Panc1 (cell line): ENCODE data around the gene CHTF18. TPM values are rescaled to one million over a fixed set of nuclear protein-coding genes. Genes with fewer than 3 reads are reported as not detected.
"Not testable (repeated sequence)": the region's sequence is repeated elsewhere in the genome, so short reads cannot be mapped to it uniquely, and the experiment has no call there.

Experiments used
- ATAC-seq: fragments of 200-7000 bp; cut with Tn5 transposase; 2 replicates; pipeline ENCODE4 v1.9.1; 2020; ENCODE audit warnings: mild to moderate bottlenecking, moderate library complexity
- BruUV-seq: library from RNA; stranded (reverse); fragments of 400-500 nt; replicated peaks from 2 replicates; lab custom pipeline; 2021; lab: Mats Ljungman, UMichigan
- CTCF ChIA-PET: fragments of 300-600 bp; sonication (Branson Sonifier 250); formaldehyde crosslinking; loops from one replicate; lab custom pipeline; 2022; ENCODE audit warnings: antibody characterized with exemption; lab: Charles Lee
- POLR2A ChIA-PET: fragments of 300-600 bp; sonication (Branson Sonifier 250); formaldehyde crosslinking; loops from one replicate; lab custom pipeline; 2022; ENCODE audit warnings: antibody characterized with exemption; lab: Charles Lee
- DNase-seq: peaks from one replicate; pipeline ENCODE4 v3.0.0-alpha.2; 2010; ENCODE audit warnings: low read depth, low spot score
- H3K27ac ChIP-seq: 2 replicates; pipeline ENCODE4 v1.5.1; 2011; ENCODE audit warnings: mild to moderate bottlenecking, low read length, inconsistent platforms
- H3K27me3 ChIP-seq: fragments of 200-500 bp; sonication (Bioruptor generic); 2 replicates; pipeline ENCODE4 v1.6.0; 2014; ENCODE audit warnings: low read length, inconsistent platforms; ENCODE audit not compliant: control insufficient read depth, insufficient read depth
- H3K36me3 ChIP-seq: fragments of 200-500 bp; sonication (Bioruptor generic); 2 replicates; pipeline ENCODE4 v1.5.1; 2014; ENCODE audit warnings: inconsistent platforms, mild to moderate bottlenecking, low read length, moderate library complexity; ENCODE audit not compliant: control insufficient read depth, insufficient read depth
- H3K4me1 ChIP-seq: 2 replicates; pipeline ENCODE4 v1.5.1; 2011; ENCODE audit warnings: inconsistent platforms, mild to moderate bottlenecking, low read length, moderate library complexity; ENCODE audit not compliant: control insufficient read depth, insufficient read depth
- H3K4me3 ChIP-seq, 2 experiments: 2 replicates each; pipeline ENCODE4 v1.5.1; 2011 to 2012; ENCODE audit warnings: low read depth in 2 of 2, low read length in 2 of 2, mild to moderate bottlenecking in 2 of 2, inconsistent platforms in 1 of 2, moderate library complexity in 1 of 2
- H3K9me3 ChIP-seq: fragments of 200-500 bp; sonication (Bioruptor generic); 2 replicates; pipeline ENCODE4 v1.5.1; 2014; ENCODE audit warnings: low read depth, mild to moderate bottlenecking, inconsistent platforms, low read length, moderate library complexity; ENCODE audit not compliant: control insufficient read depth, insufficient read depth
- POLR2AphosphoS5 ChIP-seq: IDR thresholded peaks from 2 replicates; pipeline ENCODE4 v1.6.1; 2012; ENCODE audit warnings: mild to moderate bottlenecking, low read depth, low read length, moderate library complexity
- SIN3A ChIP-seq: IDR thresholded peaks from 2 replicates; pipeline ENCODE4 v1.6.1; 2012; ENCODE audit warnings: low read depth, mild to moderate bottlenecking, low read length, moderate library complexity, borderline replicate concordance; ENCODE audit not compliant: insufficient read depth
- TCF7L2 ChIP-seq: IDR thresholded peaks from 2 replicates; pipeline ENCODE4 v1.6.1; 2011; ENCODE audit warnings: mild to moderate bottlenecking, low read depth, low read length, inconsistent platforms
- in situ Hi-C: cut with HindIII; loops from 2 replicates; pipeline ENCODE4 v1.10.0; 2016; ENCODE audit warnings: low sequenced_read_pairs, low pct_unique_long_range_greater_than_20kb
- intact Hi-C: fragments of 100-400 bp; cut with micrococcal nuclease; formaldehyde crosslinking; loops from one replicate; pipeline ENCODE4 v1.10.0; 2022; ENCODE audit not compliant: unreplicated experiment
- total RNA-seq: library from RNA; stranded (reverse); gene quantifications from one replicate; pipeline ENCODE4 v1.2.1, GENCODE V29; 2021; ENCODE audit not compliant: unreplicated experiment
- TF ChIP-seq, protein P1 (sequence below): fragments of 450-650 bp; IDR thresholded peaks from 2 replicates; pipeline ENCODE4 v1.5.1; 2017; ENCODE audit warnings: mild to moderate bottlenecking
- TF ChIP-seq, protein P2 (sequence below), 2 experiments: IDR thresholded peaks; 2 replicates each; pipeline ENCODE4 v1.6.1; 2011 to 2012; ENCODE audit warnings: low read depth in 2 of 2, control low read depth in 1 of 2, low read length in 1 of 2, mild to moderate bottlenecking in 1 of 2, moderate library complexity in 1 of 2; ENCODE audit not compliant: insufficient read depth in 1 of 2

The CHTF18 gene
- total RNA-seq, 1 experiment from 2014 or later, result 118 TPM

GRCh38 chr16:774086-775001, 14.1 kb upstream of the CHTF18 start:
- no peak overlapping the region for H3K27ac ChIP-seq
- in situ Hi-C loops, result no loop called here
- ChIA-PET POLR2A (interaction anchor here (0.6 kb wide), 1 partner anchor 295 kb away, joined by 3 read pairs; no protein-coding TSS in a partner anchor), CTCF (no interaction called here)
- no TSS peak for BruUV-seq
- intact Hi-C loops, result no loop called here
- no peak overlapping the region for H3K4me3 ChIP-seq
- H3K9me3 ChIP-seq, result no peaks in the 10 kb centered on the region
- H3K27me3 ChIP-seq, result no peaks in the 10 kb centered on the region
- ATAC-seq, result no peak
- H3K4me1 ChIP-seq, result peaks cover 10% of the 10 kb centered on the region
- TF ChIP-seq, protein P1, sequence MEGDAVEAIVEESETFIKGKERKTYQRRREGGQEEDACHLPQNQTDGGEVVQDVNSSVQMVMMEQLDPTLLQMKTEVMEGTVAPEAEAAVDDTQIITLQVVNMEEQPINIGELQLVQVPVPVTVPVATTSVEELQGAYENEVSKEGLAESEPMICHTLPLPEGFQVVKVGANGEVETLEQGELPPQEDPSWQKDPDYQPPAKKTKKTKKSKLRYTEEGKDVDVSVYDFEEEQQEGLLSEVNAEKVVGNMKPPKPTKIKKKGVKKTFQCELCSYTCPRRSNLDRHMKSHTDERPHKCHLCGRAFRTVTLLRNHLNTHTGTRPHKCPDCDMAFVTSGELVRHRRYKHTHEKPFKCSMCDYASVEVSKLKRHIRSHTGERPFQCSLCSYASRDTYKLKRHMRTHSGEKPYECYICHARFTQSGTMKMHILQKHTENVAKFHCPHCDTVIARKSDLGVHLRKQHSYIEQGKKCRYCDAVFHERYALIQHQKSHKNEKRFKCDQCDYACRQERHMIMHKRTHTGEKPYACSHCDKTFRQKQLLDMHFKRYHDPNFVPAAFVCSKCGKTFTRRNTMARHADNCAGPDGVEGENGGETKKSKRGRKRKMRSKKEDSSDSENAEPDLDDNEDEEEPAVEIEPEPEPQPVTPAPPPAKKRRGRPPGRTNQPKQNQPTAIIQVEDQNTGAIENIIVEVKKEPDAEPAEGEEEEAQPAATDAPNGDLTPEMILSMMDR, result no peak
- TF ChIP-seq POLR2AphosphoS5, result no peak
- TF ChIP-seq TCF7L2, result no peak
- TF ChIP-seq, protein P2, sequence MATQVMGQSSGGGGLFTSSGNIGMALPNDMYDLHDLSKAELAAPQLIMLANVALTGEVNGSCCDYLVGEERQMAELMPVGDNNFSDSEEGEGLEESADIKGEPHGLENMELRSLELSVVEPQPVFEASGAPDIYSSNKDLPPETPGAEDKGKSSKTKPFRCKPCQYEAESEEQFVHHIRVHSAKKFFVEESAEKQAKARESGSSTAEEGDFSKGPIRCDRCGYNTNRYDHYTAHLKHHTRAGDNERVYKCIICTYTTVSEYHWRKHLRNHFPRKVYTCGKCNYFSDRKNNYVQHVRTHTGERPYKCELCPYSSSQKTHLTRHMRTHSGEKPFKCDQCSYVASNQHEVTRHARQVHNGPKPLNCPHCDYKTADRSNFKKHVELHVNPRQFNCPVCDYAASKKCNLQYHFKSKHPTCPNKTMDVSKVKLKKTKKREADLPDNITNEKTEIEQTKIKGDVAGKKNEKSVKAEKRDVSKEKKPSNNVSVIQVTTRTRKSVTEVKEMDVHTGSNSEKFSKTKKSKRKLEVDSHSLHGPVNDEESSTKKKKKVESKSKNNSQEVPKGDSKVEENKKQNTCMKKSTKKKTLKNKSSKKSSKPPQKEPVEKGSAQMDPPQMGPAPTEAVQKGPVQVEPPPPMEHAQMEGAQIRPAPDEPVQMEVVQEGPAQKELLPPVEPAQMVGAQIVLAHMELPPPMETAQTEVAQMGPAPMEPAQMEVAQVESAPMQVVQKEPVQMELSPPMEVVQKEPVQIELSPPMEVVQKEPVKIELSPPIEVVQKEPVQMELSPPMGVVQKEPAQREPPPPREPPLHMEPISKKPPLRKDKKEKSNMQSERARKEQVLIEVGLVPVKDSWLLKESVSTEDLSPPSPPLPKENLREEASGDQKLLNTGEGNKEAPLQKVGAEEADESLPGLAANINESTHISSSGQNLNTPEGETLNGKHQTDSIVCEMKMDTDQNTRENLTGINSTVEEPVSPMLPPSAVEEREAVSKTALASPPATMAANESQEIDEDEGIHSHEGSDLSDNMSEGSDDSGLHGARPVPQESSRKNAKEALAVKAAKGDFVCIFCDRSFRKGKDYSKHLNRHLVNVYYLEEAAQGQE (IDR thresholded peaks at IDR 0.05; ENCODE audit: insufficient read depth in 1 of 2, low read depth in 2 of 2, low read length in 1 of 2), result no peak
- no peak for TF ChIP-seq SIN3A
- DNase-seq, result no peak
- H3K36me3 ChIP-seq, result no peaks in the 10 kb centered on the region

DNA sequence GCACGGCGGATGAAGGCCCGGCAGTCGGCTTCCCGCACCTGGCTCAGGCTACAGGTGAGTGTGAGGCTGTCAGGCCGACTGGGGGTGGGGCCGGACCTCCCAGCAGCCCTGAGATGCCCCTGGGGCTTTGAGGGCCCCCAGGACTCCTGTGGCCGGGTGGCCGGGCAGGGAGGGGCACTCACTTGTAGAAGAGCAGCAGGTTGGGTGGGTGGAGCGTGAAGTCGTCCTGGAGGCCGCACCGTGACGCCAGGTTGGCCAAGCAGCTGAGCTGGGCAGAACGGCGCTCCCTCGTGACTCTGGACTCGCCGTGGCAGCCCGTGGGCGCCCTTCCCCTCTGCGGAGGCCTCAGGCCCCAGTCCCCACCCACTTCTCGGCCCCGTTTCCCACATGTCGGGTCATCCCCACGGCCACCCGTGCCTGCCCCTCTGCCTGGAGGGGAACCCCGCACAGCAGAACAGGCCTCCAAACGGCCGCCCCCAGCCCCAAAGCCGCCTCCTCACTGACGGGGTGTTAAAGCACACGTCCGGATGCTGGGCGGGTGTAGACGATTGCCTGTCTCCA, 13.1 kb upstream of the CHTF18 start:
- intact Hi-C loops (no loop called here), in situ Hi-C loops (no loop called here)
- CTCF ChIA-PET, result interaction anchor here (0.6 kb wide), 1 partner anchor 30 kb away, joined by 3 read pairs; no protein-coding TSS in a partner anchor
- H3K27ac ChIP-seq, result no peak overlapping the region
- BruUV-seq, result no TSS peak
- H3K27me3 ChIP-seq, result no peaks in the 10 kb centered on the region
- no peak overlapping the region for H3K4me3 ChIP-seq
- H3K9me3 ChIP-seq, result no peaks in the 10 kb centered on the region
- DNase-seq (no peak), ATAC-seq (no peak)
- TF ChIP-seq TCF7L2 (no peak), POLR2AphosphoS5 (no peak), SIN3A (no peak)
- TF ChIP-seq, protein P1, result no peak
- TF ChIP-seq, protein P2 (IDR thresholded peaks at IDR 0.05; ENCODE audit: insufficient read depth in 1 of 2, low read depth in 2 of 2, low read length in 1 of 2), result no peak
- H3K4me1 ChIP-seq, result peaks cover 10% of the 10 kb centered on the region
- no peaks in the 10 kb centered on the region for H3K36me3 ChIP-seq
- POLR2A ChIA-PET, result no interaction called here

DNA sequence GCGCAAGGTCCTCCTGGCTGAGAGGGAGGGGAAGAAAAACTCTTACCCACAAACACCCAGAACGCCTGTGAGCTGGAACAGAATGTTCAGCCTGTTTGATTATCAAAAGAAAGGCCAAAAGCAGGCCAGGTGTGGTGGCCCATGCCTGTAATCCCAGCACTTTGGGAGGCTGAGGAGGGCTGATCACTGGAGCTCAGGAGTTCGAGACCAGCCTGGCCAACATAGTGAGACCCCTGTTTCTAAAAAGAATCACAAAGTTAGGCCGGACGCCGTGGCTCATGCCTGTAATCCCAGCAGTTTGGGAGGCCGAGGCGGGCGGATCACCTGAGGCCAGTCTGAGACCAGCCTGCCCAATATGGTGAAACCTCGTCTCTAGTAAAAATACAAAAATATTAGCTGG, 12.1 kb upstream of the CHTF18 start:
- H3K27ac ChIP-seq, ATAC-seq, BruUV-seq, DNase-seq, H3K36me3 ChIP-seq, intact Hi-C loops, in situ Hi-C loops, H3K27me3 ChIP-seq, H3K9me3 ChIP-seq, H3K4me3 ChIP-seq, CTCF ChIA-PET: not testable (repeated sequence)
- peaks cover 10% of the 10 kb centered on the region for H3K4me1 ChIP-seq
- POLR2A ChIA-PET, result interaction anchor here (1.2 kb wide), 1 partner anchor 11 kb away, joined by 11 read pairs; no protein-coding TSS in a partner anchor
